HFF-Myc (cell line): Measurements from ENCODE around the gene TSSC4.

Source experiments
- DNase-seq: peaks from one replicate; pipeline ENCODE4 v3.0.0-alpha.2; 2011; ENCODE audit warnings: low read depth; ENCODE audit errors: extremely low read depth
- H3K4me3 ChIP-seq: replicated peaks from 2 replicates; pipeline ENCODE4 v1.5.1; 2011; ENCODE audit warnings: low read depth, mild to moderate bottlenecking, control low read depth, low read length
- CTCF ChIP-seq: IDR thresholded peaks from 2 replicates; pipeline ENCODE4 v1.5.1; 2012; ENCODE audit warnings: mild to moderate bottlenecking, low read depth, low read length, control low read depth; ENCODE audit errors: missing control alignments

The TSSC4 gene

DNA sequence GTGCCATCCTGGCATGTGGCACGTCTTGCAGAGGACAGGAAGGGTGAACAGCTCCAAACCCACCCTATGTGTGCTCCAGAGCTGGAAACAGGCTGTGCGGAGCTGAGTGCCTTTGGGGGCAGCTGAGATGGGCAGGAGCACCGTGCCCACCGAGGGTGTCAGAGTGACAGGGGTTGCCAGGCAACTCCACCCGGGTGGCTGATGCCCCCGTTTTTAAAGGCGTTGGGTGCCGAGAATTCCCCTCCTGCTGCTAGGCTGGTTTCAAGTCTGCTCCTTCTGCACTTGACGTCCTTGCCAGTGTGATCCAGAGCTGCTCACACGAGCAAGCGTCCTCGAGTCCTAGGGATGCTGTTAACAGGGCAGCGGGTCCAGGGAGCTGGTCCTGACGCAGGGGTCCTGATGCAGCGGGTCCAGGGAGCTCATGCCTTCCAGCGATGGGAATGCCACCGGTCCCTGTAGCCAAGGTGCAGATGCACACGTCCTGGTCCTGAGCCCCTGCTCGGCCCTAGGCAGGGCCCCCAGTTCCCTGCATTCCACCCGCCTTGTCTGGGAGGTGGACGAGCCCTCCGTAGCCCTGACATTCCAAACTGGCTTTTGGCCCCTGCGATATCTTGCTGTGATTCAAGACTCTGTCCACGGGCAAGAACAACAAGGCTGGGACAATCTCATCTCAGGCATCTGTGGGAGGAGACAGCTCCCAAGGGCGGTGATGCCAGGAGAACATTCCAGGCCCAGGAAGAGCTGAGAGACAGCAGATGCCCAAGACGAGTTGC, 49.2 kb downstream of the TSSC4 start:
- TF ChIP-seq CTCF = no peak
- no peak for DNase-seq
- no peak overlapping the region for H3K4me3 ChIP-seq

DNA sequence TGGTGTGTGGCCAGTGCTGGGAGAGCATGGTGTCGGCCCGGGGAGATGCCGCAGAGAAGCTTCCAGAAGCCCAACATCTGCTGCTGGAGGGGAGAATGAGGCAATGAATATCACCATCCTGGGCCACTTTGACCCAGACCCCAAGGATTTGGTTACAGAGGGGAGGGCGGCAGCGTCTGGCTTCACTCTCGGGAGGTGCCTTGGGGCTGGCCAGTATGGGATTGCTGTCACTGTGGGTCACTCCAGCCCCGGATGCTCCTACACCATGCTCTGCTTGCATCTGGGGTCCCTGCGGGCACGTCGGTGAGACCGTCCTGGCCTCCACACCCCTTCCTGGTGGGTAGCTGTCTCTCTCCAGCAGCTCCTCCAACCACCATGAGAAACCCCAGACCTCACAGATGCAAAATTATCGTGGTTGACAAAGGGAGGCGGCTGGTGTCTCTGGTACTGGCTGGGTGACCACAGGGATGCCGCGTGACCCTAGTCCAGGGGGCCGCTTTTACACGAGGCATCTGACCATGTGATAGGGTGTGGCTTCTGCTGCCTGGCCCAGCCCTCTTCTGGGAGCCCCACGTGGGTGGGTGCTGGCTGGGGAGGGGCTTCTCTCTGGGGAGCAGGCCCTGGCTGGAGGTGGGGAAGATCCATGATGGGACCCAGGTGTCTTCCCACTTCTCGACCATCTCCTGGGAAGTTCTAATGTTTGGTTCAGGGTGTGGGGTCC, 49.9 kb downstream of the TSSC4 start:
- H3K4me3 ChIP-seq = no peak overlapping the region
- TF ChIP-seq CTCF = no peak
- DNase-seq = no peak

DNA sequence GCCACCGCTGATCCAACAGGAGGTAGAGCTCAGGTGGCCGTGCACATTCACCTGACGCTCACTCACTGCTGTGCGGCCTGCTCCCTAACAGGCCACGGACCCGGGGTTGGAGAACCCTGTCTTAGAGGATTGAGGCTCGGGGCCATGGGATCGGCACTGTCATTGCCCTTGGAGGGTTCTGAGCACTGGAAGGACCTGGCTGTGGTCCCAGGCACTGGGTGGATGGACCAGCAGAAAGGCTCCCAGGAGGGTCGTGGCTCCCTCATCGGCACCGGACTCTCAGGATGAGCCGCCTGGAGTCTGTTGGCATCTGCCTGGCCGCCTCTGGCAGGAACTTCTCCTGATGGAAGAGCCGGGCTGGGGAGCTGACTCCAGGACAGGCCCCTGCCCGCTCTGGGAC, 50.8 kb downstream of the TSSC4 start:
- no peak for DNase-seq
- no peak overlapping the region for H3K4me3 ChIP-seq
- no peak for TF ChIP-seq CTCF

GRCh38 chr11:2451916-2452315, 51.4 kb downstream of the TSSC4 start:
- DNase-seq = no peak
- no peak for TF ChIP-seq CTCF
- no peak overlapping the region for H3K4me3 ChIP-seq

DNA sequence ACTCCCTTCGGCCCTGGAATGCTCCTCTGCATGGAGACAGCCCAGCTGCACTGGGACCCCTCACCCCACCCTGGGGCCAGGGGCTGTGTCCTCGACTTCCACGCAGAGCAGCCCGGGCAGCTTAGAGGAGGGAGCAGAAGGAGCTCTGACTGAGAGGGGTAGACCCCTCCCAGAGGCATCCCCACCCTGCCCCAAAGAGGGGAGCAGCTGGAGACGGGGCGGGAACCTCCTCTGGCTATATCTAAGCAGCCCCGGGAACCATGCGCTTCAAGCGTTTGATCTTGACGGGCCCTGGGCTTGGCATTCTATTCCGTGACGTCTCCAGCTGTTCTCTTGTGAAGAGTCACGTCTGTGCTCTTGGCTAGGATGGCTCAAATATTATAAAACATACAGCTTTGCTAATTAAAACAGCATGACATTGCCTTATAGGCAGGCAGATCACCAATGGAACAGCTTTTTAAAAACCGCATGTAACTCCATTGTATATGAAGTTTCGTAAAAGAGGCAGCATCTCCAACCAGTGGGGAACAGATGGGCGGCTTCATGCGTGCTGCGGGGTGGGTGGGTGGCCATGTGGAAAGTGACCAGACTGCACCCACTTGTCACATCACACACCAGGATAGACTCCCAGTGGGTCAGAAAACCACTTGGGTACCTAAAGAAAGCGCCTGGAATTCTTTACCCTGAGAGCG, 51.9 kb downstream of the TSSC4 start:
- no peak for TF ChIP-seq CTCF
- no peak overlapping the region for H3K4me3 ChIP-seq
- DNase-seq = peak; percentile 2

DNA sequence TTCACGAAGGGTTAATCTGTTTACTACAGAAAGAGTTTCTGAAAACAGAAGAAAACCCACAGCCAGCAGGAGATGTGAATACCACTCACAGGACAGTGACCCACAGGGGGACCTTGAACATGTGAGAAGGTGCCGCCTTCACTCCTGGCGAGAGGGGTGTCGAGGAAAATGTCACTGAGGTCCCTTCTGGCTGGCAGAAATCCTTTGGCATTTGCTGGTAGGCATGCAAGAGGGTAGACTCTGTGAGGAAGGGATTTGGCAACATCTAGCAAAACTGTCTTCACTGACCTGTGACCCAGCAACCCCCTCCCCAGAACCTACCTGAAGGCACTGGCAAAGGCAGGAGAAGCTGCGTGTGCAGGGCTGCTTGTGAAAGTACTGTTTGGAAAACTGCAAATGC, 52.9 kb downstream of the TSSC4 start:
- TF ChIP-seq CTCF = no peak
- no peak overlapping the region for H3K4me3 ChIP-seq
- DNase-seq = no peak
